Spleen (tissue), 7 donors: ENCODE measurements around the gene FAM20A.

Experiments
- CTCF ChIP-seq, 11 experiments: fragments of 200-600 bp in 7 of 11; fragments of 450-650 bp in 4 of 11; sonication (generic) in 4 of 11; IDR thresholded peaks in 8 of 11; conservative IDR thresholded peaks in 3 of 11; 1 replicate in 7 of 11; 2 replicates in 4 of 11; pipeline versions ENCODE4 v1.4.0 to v1.8.0; 2016 to 2021; ENCODE audit warnings: antibody characterized with exemption in 11 of 11, inconsistent platforms in 4 of 11, mild to moderate bottlenecking in 1 of 11
- POLR2AphosphoS5 ChIP-seq, 3 donors: sonication (generic); formaldehyde crosslinking; IDR thresholded peaks; one replicate each; pipeline ENCODE4 v1.5.1; 2017; ENCODE audit warnings: antibody characterized with exemption in 3 of 3
- donor health status: DM: no; HTN: no; CAD: no; lungs with moderate emphysema.
- donor health status: DM: no; HTN: no; CAD: no.
- donor health status: DM: no; HTN: no; CAD: no.

GRCh38 chr17:68642118-68642412 lies 40.9 kb upstream of the FAM20A start:
- no peak for TF ChIP-seq POLR2AphosphoS5 (IDR thresholded peaks at IDR 0.05)
- no peak for TF ChIP-seq CTCF (IDR thresholded peaks at IDR 0.05 in 8 of 11, conservative IDR thresholded peaks at IDR 0.05 in 3 of 11)
